Activated T-helper 9 cell treated with anti-CD3 and anti-CD28 coated beads, Interleukin-2, amount 50 U/mL, for 16 hours (primary cell): ENCODE measurements around the gene CCDC200.
"Not testable (repeated sequence)": the region's sequence is repeated elsewhere in the genome, so short reads cannot be mapped to it uniquely, and the experiment has no call there.

Experiments used
- DNase-seq: peaks from one replicate; pipeline ENCODE4 v3.0.0-alpha.2; 2020; ENCODE audit warnings: low read depth

The CCDC200 gene

DNA sequence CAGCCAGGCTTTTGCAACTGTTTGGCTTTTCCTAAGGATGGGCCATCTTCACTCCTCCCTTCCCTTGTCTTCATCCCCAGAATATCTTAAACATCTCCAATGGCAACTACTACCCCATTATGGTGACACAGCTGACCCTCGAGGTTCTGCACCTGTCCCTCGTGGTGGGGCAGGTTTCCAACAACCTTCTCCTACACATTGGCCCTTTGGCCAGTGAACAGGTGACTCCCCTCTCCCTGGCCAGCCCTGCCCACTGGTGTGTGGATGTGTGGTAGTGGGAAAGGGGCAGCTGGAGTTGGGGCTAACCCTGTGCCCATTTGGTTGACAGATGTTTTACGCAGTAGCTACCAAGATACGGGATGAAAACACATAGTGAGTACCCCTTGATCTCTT is 12.1 kb downstream of the CCDC200 start:
- no peak for DNase-seq

DNA sequence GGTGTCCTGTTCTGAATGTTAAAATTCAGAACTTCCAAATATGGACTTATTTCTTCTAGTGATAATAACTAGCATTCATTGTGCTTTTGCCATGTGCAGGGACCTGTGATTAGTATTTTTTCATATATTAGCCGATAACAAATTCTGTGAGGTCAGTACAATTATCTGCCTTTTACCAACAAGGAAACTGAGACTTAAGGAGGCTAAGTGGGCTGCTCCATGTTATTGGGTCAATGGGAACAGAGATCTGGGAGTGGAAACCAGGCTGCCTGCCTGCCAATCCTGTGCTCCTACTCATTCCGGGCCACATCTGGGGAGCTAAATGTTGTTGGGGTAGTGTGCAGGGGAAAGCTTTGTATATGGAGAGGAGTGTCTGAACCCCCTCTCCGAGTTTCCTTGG is 13.1 kb downstream of the CCDC200 start:
- no peak for DNase-seq

DNA sequence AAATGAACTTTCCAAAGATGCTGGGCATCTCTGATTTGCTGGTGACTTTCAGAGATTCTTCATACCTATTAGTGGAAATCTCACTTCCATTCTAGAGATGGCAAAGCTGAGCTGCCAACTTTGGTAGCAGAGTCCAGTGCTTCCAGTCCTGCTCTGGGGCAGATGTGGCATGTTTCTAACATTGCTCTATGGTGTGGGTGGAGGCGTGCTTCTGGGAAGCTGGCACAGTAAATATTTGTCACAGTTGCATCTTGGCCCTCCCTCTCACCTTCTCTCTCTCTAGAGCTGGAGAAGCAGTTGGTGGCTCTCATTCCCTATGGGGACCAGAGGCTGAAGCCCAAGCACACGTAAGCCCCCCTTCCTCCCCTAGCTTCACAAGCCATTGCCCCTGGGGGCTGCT is 14.9 kb downstream of the CCDC200 start:
- no peak for DNase-seq

DNA sequence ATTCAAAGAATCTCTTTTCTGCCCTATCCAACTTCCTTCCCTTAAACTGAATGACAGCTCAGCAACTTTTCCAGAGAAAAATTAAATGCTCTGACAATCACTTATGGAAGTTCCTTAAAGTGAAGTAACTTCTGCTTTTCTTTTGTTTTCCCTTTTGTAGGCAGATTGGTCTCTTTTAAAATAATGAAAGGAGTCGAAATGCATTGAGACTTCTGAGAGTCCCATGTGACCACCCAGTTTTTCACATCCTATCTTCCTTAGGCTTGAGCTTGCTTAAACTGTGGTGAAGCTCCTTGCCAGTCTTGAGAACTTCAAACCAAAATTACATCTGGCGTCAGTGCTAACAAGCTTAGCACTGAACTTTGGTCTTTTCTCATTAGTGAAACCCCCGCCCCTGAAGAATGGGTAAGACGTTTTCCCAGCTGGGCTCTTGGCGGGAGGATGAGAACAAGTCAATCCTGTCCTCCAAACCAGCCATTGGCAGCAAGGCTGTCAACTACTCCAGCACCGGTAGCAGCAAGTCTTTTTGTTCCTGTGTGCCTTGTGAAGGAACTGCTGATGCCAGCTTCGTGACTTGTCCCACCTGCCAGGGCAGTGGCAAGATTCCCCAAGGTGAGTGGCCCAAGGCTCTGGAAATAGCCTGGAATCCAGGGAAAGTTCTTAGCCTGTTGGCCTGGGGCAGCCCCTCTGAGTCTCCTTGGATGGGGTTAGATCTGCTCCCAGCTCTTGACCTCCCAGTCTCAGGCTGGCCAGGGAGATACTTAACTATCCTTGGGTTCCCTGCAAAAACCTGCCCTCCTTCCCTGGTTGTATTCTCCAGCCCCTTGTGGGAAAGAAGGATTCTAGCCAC is 15.6 kb downstream of the CCDC200 start:
- DNase-seq, result no peak

DNA sequence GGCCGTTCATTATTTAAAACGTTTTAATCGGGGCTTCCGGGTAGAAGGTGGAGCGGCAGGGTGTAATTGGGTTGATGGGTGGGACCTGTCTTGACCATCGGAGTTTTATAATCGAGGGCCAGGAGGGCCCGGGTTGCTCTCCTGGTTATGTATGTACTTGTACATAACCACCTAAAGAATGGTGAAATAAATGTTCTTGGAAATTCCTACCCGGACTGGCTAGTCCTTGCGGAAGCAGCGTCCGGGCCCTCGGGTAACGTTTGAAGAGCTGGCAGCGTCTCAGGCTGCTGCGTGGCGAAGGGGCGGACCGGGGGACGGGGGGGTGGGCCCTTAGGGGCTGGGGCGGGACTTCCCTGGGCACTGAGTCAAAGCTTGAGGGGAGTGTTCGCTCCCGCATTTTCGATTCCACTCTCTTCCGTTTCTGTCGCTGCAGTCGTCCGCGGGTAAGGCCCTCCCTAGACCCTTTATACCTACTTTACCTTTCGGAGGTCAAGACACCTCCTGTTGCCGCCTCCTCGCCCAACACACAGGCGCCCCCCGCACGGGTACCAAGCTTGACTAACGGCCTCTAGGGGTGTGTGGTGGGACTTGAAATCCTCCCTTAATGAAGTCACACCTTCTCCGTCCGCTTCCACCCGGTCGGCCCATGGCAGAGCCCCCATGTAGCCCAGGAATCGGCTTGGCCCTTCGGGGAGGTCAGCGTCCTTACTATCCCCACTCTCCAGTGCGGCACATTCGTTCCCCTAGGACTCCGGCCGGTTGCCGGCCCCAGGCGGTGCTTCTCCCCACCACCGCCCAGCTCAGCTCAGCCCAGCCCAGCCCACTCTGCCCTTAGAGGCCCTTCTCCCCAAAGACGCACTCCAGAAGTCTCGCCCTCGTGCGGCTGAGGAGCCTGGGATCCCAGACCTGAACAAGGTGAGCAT is 16.7 kb downstream of the CCDC200 start, which contains the start of gene TMEM106A:
TSS of gene TMEM106A (plus strand) at position 396 of the 923 bp plus-strand sequence. CDS start 1,167 bp downstream, outside the sequence.
- DNase-seq, result peak; percentile 67

DNA sequence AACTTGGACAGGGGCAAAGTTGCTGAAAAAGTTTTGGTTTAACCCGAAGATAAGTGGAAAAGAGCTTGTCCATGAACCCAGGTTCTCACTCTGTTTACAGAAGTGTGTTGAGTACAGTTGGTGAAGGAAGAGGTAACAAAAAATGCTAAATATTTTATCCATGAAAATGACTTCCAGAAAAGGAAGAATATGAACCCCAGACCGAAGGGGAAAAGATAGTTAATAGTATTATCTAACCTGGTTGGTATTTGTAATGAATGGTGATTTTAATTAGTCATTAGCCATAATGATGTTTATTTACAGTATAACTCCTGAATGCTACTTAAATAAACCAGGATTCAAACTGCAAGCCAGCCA is 17.3 kb downstream of the CCDC200 start:
- no peak for DNase-seq

DNA sequence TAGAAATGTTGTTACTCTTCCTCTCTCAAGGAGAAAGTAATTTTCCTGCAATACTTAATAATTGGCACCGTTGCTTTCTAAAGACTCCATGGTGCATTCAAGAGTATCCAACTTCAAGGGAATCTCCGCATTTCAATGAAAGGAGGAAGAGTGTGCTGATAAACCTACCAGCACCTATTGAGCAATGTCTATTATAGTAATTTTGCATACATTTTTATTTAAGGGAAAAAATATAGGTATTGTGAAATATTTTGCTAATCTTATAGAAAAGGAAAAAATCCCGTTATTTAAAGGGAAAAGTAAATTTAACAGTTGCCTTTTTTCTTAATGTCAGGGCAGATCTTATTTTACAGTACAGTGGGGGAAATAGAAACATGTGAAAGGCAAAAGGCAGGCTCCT is 17.8 kb downstream of the CCDC200 start:
- DNase-seq, result no peak

DNA sequence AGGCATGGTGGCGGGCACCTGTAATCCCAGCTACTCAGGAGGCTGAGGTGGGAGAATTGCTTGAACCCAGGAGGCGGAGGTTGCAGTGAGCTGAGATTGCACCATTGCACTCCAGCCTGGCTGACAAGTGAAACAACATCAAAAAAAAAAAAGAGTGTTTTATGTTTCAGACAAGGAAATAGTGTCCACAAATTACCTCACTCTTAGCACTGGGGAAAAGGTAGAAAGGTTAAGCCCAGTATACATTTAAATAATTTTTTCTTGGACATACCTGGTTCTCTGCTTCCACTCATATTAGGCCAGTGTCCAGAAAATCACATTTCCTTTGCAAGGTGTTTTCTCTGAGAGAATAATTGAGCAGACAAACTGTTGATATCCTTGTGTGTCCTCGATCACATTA is 25.4 kb downstream of the CCDC200 start:
- not testable (repeated sequence) for DNase-seq

DNA sequence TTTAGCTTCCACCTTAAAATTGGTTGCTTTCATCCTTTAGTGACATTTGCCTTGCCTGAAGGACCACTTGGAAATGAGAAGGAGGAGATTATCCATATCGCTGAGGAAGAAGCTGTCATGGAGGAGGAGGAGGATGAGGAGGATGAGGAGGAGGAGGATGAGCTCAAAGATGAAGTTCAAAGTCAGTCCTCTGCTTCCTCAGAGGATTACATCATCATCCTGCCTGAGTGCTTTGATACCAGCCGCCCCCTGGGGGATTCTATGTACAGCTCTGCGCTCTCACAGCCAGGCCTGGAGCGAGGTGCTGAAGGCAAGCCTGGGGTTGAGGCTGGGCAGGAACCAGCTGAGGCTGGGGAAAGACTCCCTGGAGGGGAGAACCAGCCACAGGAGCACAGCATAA is 28.3 kb downstream of the CCDC200 start:
- no peak for DNase-seq

DNA sequence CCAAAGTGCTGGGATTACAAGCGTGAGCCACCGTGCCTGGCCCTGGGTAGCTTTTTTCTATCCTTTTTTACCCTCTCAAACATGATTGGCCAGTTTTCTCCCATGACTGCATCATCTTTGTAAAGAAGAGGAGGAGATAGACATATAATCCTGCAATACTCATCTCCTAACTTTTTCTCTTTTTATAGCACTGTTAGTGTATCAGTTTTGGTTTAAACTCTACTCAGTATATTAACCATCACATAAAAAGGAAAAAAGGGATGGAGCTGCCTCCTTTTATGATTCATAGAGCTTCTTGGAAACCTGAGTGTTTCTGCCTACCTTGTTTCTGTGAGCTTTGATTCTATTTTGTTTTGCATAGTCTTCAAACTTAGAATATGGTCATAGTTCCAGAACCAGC is 28.8 kb downstream of the CCDC200 start:
- DNase-seq, result no peak

DNA sequence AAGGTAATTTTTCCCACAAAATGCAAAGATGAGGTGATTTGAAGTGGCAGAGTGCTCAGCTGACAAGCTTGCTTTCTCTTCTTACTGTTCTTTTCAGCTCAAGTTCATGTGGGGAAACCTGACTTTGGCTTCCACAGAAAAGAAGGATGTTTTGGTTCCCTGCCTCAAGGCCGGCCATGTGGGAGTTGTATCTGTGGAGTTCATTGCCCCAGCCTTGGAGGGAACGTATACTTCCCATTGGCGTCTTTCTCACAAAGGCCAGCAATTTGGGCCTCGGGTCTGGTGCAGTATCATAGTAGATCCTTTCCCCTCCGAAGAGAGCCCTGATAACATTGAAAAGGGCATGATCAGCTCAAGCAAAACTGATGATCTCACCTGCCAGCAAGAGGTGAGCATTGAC is 35.2 kb downstream of the CCDC200 start:
- DNase-seq, result no peak

DNA sequence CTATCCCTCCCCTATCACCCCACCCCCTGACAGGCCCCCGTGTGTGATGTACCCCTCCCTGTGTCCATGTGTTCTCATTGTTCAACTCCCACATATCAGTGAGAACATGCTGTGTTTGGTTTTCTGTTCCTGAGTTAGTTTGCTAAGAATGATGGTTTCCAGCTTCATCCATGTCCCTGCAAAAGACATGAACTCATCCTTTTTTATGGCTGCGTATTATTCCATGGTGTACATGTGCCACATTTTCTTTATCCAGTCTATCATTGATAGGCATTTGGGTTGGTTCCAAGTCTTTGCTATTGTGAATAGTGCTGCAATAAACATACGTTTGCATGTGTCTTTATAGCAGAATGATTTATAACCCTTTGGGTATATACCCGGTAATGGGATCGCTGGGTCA is 41.8 kb downstream of the CCDC200 start:
- not testable (repeated sequence) for DNase-seq

DNA sequence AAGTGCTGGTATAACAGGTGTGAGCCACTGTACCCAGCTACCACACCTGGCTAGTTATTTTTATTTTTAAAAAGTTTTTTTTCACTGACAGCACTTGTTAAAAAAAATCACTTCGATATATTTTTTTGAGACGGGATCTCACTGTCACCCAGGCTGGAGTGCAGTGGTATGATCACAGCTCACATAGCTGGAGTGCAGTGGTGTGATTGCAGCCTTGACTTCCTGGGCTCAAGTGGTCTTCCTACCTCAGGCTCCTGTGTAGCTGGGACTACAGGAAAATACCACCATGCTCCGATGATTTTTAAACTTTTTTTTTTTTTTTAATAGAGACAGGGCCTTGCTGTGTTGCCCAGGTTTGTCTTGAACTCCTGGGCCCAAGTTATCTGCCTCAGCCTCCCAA is 44.5 kb downstream of the CCDC200 start:
- DNase-seq, result no peak

DNA sequence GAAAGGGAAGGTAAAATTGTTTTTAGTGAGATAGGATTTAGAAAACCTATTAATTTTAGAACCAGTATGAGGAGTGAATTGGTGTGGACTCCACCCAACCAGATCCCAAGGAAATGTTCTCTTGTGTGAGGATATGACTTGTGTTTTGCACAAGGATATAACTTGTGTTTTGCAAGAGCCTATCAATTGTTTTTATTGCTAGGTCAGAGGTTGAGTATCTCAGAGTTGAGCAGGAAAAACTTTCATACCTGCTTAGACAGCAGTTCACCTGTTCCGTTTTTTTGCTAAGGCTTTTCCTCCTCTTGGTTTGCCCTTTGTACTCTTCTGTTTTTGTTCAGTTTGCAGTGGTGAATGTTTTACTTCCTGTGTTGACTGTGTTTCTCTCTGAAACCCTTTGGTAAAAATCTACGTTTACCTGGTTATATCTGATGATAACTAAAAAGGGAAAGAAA is 52.3 kb downstream of the CCDC200 start:
- DNase-seq, result no peak

DNA sequence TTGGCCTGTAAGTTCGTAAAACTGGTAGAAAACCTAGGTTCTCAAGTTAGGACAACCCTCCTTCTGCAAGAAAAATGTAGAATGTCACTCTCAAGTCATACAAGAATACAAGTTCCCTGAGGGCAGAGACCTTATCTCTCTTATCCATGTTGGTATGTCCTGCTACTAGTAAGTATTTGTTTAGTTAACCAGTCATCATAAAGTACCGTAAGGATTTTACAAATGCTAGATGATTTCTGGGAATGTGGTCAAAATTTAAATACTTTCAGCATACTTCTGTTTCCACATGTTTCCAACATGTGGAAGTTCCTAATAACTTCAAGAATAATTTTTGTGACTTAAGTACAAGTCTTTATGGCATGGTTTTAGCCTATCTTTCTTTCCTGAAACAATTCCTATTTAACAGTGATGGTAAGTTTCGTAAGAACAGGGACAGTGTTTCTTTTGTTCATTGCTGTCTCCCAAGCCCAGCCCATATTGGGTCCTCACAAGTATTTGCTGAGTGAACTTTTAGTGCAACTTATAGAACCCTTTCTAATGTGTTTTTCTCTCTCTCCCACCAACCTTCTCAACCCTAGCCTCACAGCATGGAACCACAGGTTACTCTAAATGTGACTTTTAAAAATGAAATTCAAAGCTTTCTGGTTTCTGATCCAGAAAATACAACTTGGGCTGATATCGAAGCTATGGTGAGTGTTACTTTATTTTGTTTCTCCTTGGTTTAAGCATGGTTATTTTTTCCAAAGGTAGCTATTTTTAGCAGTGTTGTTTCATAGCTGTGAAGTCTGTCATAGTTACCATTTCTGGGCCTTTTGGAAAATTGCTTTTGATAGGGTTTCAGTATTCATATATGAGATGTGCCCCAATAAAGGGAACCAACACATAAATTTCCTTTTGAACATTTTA is 53.0 kb downstream of the CCDC200 start:
- no peak for DNase-seq

DNA sequence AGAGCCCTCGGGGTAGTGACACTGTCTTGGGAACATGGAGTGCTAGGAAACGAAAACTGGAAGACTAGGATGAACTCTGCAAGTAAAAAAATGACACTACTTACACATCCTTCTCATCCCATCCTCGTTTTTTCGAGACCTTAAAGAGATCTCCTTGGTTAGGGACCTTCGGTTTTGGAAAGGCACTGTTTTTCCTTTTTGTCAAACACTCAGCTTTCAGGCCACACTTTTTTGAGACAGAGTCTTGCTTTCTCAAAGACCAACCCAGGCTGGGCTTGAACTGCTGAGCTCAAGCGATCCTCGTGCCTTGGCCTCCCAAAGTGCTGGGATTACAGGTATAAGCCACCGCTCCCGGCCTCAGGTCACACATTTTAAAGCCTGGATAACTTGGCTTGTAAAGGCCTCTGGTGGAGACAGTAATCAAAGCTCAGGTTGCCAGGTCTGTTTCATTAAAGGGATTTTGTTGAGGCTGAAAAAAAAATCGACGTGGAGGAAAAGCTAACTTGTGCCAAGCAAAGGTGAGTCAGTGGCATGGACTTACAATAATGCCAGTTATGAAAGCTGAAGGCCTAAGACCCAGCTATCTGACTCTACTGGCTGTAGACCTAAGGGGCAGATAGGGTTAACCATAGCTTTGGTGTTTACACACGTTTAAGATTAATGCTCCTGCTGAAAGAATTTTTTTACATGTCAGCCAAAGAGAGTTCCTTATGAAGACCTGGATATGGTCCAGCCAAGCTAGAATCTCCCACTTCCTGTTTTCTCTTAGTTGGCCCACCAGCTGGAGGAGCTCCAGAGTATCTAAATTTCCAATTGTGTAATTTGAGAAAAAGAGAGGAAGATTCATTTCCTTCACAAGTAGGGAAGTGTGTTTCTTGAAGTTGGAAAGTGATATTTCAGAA is 56.6 kb downstream of the CCDC200 start:
- DNase-seq, result no peak
